Sigmoid colon (tissue), 4 donors: ENCODE results near the gene SORL1-AS1.

Experiments
- EP300 ChIP-seq, 4 donors: sonication (generic); formaldehyde crosslinking; IDR thresholded peaks; one replicate each; pipeline ENCODE4 v1.6.1; 2017; ENCODE audit warnings: antibody characterized with exemption in 4 of 4
- POLR2A ChIP-seq, 2 donors: fragments of 450-650 bp; IDR thresholded peaks; one replicate each; pipeline ENCODE4 v1.6.1; 2016; ENCODE audit warnings: antibody characterized with exemption in 2 of 2, mild to moderate bottlenecking in 2 of 2, moderate library complexity in 2 of 2
- POLR2AphosphoS5 ChIP-seq, 4 donors: sonication (generic); formaldehyde crosslinking; IDR thresholded peaks; one replicate each; pipeline ENCODE4 v1.6.1; 2017; ENCODE audit warnings: antibody characterized with exemption in 4 of 4
- TF ChIP-seq, protein P1 (sequence below), 4 experiments: fragments of 450-650 bp in 3 of 4; fragments of 200-600 bp in 1 of 4; IDR thresholded peaks; one replicate each; pipeline ENCODE4 v1.5.1; 2016 to 2019; ENCODE audit warnings: antibody characterized with exemption in 4 of 4, mild to moderate bottlenecking in 3 of 4, moderate library complexity in 2 of 4

DNA sequence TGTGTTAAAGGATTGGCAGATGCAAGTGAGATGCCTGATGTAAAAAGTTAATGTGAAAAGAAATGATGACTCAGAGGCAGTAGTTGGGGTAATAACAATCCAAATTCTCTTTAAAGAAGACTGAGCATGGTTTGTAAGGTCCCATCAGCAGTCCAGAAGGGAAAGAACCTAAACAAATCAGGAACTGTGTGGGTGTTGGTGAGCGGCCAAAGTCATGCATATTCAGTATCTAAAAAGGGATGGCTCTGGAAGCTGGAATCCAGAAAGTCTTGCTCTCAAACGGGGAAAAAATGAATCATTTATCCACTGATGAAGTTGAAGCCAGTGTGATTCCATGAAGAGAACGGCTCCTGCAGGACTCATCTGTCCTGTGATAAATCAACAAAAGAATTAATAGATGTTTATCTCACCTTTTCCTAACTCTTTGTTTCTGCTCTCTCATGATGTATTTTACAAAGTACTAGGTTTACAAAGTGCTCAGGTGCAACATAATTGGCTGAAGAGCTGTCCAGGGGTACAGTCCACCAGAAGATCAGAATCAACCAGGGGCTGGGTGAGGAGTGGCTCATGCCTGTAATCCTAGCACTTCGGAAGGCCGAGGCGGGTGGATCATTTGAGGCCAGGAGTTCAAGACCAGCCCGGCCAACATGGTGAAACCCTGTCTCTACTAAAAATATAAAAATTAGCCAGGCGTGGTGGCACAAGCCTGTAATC, 20.5 kb upstream of the SORL1-AS1 start:
- TF ChIP-seq, protein P1, sequence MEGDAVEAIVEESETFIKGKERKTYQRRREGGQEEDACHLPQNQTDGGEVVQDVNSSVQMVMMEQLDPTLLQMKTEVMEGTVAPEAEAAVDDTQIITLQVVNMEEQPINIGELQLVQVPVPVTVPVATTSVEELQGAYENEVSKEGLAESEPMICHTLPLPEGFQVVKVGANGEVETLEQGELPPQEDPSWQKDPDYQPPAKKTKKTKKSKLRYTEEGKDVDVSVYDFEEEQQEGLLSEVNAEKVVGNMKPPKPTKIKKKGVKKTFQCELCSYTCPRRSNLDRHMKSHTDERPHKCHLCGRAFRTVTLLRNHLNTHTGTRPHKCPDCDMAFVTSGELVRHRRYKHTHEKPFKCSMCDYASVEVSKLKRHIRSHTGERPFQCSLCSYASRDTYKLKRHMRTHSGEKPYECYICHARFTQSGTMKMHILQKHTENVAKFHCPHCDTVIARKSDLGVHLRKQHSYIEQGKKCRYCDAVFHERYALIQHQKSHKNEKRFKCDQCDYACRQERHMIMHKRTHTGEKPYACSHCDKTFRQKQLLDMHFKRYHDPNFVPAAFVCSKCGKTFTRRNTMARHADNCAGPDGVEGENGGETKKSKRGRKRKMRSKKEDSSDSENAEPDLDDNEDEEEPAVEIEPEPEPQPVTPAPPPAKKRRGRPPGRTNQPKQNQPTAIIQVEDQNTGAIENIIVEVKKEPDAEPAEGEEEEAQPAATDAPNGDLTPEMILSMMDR (IDR thresholded peaks at IDR 0.05): no peak
- TF ChIP-seq POLR2AphosphoS5 (IDR thresholded peaks at IDR 0.05) (no peak), POLR2A (IDR thresholded peaks at IDR 0.05) (no peak), EP300 (IDR thresholded peaks at IDR 0.05) (no peak)
